Thymus (tissue), 11 donors: Measurements from ENCODE around the gene GCN1. TPM values are rescaled to one million over a fixed set of nuclear protein-coding genes. Genes with fewer than 3 reads are reported as not detected.
A peak's percentile ranks its signal among the peaks of the same experiment; 100 is the strongest.

Experiments
- DNase-seq, 9 donors: peaks; one replicate each; pipeline ENCODE4 v3.0.0-alpha.2; 2013; ENCODE audit warnings: low spot score in 9 of 9, low read depth in 6 of 9, missing footprints in 1 of 9
- H3K27ac ChIP-seq, 2 donors: one replicate each; pipeline ENCODE4 v1.5.1; 2013; ENCODE audit warnings: control low read depth in 1 of 2, low read depth in 1 of 2, low read length in 1 of 2, mild to moderate bottlenecking in 1 of 2, moderate library complexity in 1 of 2
- H3K27me3 ChIP-seq, 2 donors: one replicate each; pipeline ENCODE4 v1.5.1; 2013; ENCODE audit warnings: low read length in 1 of 2; ENCODE audit not compliant: control insufficient read depth in 2 of 2, insufficient read depth in 1 of 2
- H3K36me3 ChIP-seq, 2 donors: one replicate each; pipeline ENCODE4 v1.5.1; 2013; ENCODE audit warnings: low read length in 1 of 2, mild to moderate bottlenecking in 1 of 2, moderate library complexity in 1 of 2; ENCODE audit not compliant: control insufficient read depth in 2 of 2, insufficient read depth in 2 of 2
- H3K4me1 ChIP-seq, 2 donors: one replicate each; pipeline ENCODE4 v1.5.1; 2013; ENCODE audit warnings: low read length in 2 of 2; ENCODE audit not compliant: control insufficient read depth in 2 of 2, insufficient read depth in 2 of 2
- H3K4me3 ChIP-seq, 2 donors: one replicate each; pipeline ENCODE4 v1.5.1; 2013; ENCODE audit warnings: low read length in 2 of 2, control low read depth in 1 of 2, mild to moderate bottlenecking in 1 of 2
- H3K9me3 ChIP-seq, 2 donors: one replicate each; pipeline ENCODE4 v1.5.1; 2013; ENCODE audit warnings: low read length in 1 of 2, mild to moderate bottlenecking in 1 of 2; ENCODE audit not compliant: control insufficient read depth in 2 of 2, insufficient read depth in 1 of 2
- WGBS: extraction: QIAGEN DNeasy Blood & Tissue Kit; methylation state at CpG from one replicate; pipeline ENCODE4 v1.1.7; 2013; 5-methylcytosine and 5-hydroxymethylcytosine counted together
- polyA plus RNA-seq: library from polyadenylated mRNA; stranded (reverse); fragments of 200-250 nt; gene quantifications from one replicate; pipeline ENCODE4 v1.2.3, GENCODE V29; 2013
- total RNA-seq: library from RNA; stranded (reverse); fragments of 120-200 nt; gene quantifications from one replicate; pipeline ENCODE4 v1.2.4, GENCODE V29; 2013
- donor health status: healthy.

The GCN1 gene
- total and polyA plus RNA-seq, 2 donors: 22.4 to 34.5 TPM

DNA sequence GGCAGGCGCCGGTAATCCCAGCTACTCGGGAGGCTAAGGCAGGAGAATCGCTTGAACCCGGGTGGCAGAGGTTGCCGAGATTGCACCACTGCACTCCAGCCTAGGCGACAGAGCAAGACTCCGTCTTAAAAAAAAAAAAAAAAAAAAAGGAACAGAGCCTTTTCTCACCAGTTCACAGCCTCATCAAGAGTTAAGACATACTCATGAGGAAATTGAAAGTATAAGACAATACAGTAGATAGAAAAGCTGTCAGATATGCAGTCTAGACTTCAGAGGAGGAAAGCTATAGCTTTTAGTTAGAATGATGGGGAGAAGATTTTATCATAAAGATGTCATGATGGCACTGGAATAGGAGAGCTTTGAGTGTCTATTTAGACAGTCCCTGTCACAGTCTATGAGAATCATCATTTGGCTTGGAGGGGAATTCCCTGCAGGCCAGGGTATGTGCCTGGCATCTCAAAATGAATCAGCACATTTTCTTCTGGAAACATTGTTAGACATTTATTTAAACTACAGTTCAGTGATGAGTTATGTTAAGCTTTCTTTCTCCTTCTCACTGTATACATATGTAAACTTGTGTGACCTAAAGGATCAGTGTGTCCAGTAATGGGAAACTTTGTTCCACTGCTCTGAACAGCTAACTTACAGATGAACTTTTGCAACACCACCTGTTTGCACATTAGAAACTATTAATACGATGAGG lies 75.1 kb downstream of the GCN1 start:
- WGBS: 92% methylated on average over 9 of the region's 9 CpGs
- Histone ChIP-seq H3K27ac (no peak overlapping the region), H3K4me3 (no peak overlapping the region), H3K27me3 (no peaks in the 10 kb centered on the region), H3K36me3 (peaks cover 0 to 5% of the 10 kb centered on the region in 2 donors), H3K4me1 (peaks cover 26 to 31% of the 10 kb centered on the region in 2 donors), H3K9me3 (no peaks in the 10 kb centered on the region)
- DNase-seq: no peak

DNA sequence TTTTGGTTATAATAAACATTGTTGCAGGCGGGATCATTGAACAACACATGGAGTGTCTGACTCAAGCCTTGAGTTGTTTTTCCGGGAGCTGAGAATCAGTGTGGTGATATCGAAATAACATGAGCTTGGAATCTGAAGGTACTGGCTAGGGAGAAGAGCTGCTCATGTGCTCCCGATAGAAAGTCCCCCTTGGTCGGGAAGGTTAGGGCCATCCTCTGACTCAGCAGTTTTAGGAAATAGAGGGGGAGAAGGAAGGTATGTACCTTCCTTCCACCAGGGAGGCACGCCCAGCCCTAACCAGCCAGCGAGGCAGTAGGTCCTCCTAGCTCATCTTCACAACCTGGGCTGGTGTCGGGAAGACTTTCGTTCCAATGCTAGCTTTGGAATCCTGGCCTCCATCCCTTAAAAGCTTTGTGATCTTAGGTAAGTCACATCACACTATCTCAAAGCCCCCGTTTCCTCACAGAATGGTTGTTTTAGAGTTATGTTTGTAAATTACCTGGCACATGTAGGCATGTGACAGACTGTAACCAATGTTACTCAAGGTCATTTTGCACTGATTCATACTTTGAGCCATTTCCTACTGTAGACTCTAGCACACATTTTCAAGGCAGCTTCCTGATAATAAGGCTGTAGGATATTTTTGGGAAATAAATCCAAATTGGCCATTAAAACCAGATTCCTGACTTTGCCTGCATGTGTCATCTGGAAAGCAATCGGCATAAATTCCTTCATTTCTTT lies 76.0 kb downstream of the GCN1 start:
- H3K4me1 ChIP-seq: peaks cover 26 to 30% of the 10 kb centered on the region in 2 donors
- peak overlapping the region in 1 of 2 donors; percentile 73 for H3K27ac ChIP-seq
- no peak overlapping the region for H3K4me3 ChIP-seq
- no peak for DNase-seq
- 92% methylated on average over 11 of the region's 11 CpGs for WGBS
- H3K9me3 ChIP-seq: no peaks in the 10 kb centered on the region
- peaks cover 0 to 13% of the 10 kb centered on the region in 2 donors for H3K36me3 ChIP-seq
- H3K27me3 ChIP-seq: no peaks in the 10 kb centered on the region

DNA sequence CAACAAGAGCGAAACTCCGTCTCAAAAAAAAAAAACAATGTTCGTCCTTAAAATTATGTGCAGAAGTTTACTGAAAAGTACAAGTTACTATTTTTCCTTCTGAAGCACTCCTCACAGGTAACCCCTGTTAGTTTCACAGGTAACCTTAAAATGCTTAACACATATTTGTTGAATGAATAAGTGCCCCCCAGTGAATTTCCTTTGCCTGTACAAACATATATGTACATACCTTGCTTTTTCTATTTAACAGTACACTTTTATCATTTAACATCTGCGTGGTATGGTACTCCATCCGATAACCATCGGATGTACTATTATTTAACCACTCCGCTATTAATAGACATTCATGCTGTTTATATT lies 76.6 kb downstream of the GCN1 start:
- no peak for DNase-seq
- no peak overlapping the region for H3K27ac ChIP-seq
- H3K36me3 ChIP-seq: peaks cover 0 to 13% of the 10 kb centered on the region in 2 donors
- WGBS: 74% methylated on average over 7 of the region's 7 CpGs
- H3K4me1 ChIP-seq: peaks cover 26 to 30% of the 10 kb centered on the region in 2 donors
- no peaks in the 10 kb centered on the region for H3K9me3 ChIP-seq
- H3K4me3 ChIP-seq: peak overlapping the region; percentile 91 to 94
- H3K27me3 ChIP-seq: no peaks in the 10 kb centered on the region

DNA sequence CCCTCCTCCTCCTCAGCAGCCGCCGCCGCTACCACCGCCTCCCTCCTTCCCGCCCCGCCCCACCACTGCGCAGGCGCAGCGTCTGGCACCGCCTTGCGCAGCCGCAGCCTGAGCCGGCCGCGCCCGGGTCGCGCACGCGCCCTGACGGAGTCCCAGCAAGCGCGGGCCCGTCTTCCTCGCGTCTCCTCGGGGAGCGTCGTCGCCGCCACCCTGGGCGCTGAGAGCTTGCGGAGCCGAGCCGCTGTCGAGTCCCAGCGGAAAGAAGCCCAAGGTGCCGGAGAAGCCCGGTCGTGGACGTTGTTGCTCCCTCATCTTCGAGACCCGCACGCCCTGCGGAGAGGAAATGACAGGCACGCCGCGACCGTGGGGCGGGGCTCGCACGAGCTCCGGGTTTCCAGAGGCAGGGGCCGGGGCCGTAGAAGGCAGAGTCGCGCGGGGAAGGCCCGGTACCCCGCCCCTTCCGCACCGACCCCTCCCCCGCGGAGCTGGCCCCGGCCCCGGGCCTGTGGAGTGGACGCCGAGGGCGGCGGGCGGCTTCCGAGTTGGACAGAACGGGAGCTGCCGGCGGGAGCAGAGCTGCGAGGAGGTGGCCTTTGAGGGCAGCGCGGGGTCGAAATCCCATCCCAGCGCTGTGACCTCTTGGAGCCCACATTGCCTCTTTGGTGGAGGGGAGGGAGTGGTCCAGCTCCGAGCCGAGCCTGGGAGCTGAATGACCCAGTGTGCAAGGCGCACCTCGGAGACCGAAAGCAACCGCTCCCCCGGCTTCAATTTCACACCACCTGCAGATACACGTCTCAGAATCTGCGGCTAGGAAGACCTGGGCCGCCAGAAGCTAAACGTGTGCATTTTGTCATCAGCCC lies 77.5 kb downstream of the GCN1 start:
- peak; percentile 76 to 97 (median 94) for DNase-seq
- peaks cover 26 to 28% of the 10 kb centered on the region in 2 donors for H3K4me1 ChIP-seq
- under 1% methylated on average over 91 of the region's 91 CpGs for WGBS

DNA sequence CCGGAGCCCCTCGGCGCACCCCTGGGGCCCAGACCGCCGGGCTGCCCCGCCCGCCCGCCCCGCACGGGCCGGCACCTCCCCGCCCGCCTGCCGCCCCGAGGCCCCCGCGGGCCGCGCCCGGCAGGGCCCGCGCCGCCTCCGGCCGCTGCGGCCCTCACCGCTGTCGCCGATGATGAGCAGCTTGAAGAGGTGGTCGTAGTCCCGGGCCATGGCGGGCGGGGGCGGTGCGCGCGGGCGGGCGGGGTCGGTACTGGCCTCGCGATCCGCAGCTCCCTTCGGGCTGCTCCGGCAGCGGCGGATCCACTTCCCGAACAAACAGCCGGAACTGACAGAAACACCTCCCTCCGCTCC lies 78.1 kb downstream of the GCN1 start, which contains the start of gene RAB35:
Gene RAB35 (minus strand): TSS at position 313 of the 351 bp plus-strand sequence. CDS start 103 bp downstream, at position 210.
- Histone ChIP-seq H3K27me3 (no peaks in the 10 kb centered on the region), H3K4me3 (peak within 1 kb of the TSS; percentile 91 to 94), H3K9me3 (no peaks in the 10 kb centered on the region), H3K4me1 (peaks cover 26 to 30% of the 10 kb centered on the region in 2 donors), H3K27ac (peak within 1 kb of the TSS; percentile 96 to 98), H3K36me3 (peaks cover 0 to 13% of the 10 kb centered on the region in 2 donors)
- under 1% methylated on average over 49 of the region's 50 CpGs for WGBS
- no peak for DNase-seq

More for the DNA sequence above, 77.5 kb downstream of the GCN1 start:
- Histone ChIP-seq H3K9me3 (no peaks in the 10 kb centered on the region), H3K27me3 (no peaks in the 10 kb centered on the region), H3K27ac (peak overlapping the region; percentile 96 to 98), H3K36me3 (peaks cover 0 to 13% of the 10 kb centered on the region in 2 donors), H3K4me3 (peak overlapping the region; percentile 91 to 94)

DNA sequence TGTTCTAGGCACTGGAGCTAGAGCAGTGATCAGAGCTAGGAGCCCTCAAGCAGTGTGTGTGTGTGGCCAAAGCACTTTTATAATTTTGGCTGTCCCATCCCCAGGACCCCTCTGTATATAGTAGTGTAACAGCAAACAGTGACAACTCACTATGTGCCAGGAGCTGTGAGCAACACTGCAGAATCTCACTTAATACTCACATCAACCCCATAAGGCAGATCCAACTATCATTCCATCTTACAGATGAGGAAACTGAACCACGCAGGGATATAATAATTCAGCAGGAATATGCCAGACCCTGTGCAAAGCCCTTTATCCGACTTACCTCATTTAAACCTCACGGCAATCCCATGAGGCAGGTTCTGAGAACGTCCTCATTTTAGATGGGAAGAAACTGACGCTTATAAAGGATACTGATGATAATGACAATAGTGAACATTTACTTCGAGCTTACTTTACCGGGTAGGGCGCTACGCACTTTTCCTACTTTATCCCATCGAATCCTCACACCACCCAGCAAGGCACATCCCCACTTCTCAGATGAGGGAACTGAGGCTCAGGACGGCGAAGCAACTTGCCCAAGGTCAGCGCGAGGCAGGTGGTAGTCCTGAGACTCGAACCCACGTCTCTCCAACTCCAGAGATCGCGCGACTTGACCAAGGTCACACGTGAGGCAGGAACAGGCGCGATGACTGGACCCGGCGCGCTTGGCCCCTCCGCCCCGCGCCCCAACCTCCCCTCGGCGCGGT lies 78.6 kb downstream of the GCN1 start:
- DNase-seq: no peak
- H3K36me3 ChIP-seq: peaks cover 0 to 13% of the 10 kb centered on the region in 2 donors
- peak overlapping the region in 1 of 2 donors; percentile 60 for H3K27ac ChIP-seq
- peak overlapping the region; percentile 78 to 94 for H3K4me3 ChIP-seq
- H3K9me3 ChIP-seq: no peaks in the 10 kb centered on the region
- no peaks in the 10 kb centered on the region for H3K27me3 ChIP-seq
- peaks cover 29 to 34% of the 10 kb centered on the region in 2 donors for H3K4me1 ChIP-seq
- WGBS: 28% methylated on average over 31 of the region's 31 CpGs

DNA sequence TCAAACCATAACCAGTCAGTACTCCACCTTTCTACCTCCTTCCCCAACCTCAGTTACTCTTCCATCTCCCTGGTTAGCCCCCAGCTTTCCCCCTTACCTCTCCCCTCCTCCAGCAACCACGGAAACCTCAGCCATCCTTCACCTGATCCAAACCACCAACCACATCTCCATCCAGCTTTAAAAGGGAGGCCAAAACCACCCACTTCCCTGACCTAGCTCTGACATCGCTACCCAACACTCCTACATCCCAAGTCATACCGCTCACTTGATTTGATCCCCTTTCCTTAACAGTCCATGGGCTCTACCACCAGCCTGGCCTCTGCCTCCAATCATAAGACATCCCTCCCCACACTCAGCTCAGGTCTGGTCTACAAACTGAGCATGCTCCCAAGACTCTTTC lies 79.4 kb downstream of the GCN1 start:
- Histone ChIP-seq H3K9me3 (no peaks in the 10 kb centered on the region), H3K36me3 (peaks cover 0 to 13% of the 10 kb centered on the region in 2 donors), H3K4me1 (peaks cover 36 to 40% of the 10 kb centered on the region in 2 donors), H3K27ac (no peak overlapping the region), H3K27me3 (no peaks in the 10 kb centered on the region), H3K4me3 (no peak overlapping the region)
- 20% methylated on average over 3 of the region's 3 CpGs for WGBS
- no peak for DNase-seq
